Heart left ventricle (tissue), 16 donors: ENCODE results near the gene GNAT3. TPM values are rescaled to one million over a fixed set of nuclear protein-coding genes. Genes with fewer than 3 reads are reported as not detected.

Experiments
- ATAC-seq, 4 donors: fragments of 200-7000 bp; cut with Tn5 transposase; one replicate each; pipeline ENCODE4 v1.9.1; 2020 to 2022; ENCODE audit warnings: moderate library complexity in 4 of 4, mild to moderate bottlenecking in 3 of 4, moderate number of reproducible peaks in 1 of 4
- DNase-seq, 5 donors: peaks; one replicate each; pipeline ENCODE4 v3.0.0-alpha.2; 2020
- H3K27ac ChIP-seq, 12 donors: fragments of 200-600 bp; sonication (generic) in 4 of 12; one replicate each; pipeline versions ENCODE4 v1.5.0 to v1.8.0; 2016 to 2022; ENCODE audit warnings: mild to moderate bottlenecking in 2 of 12
- H3K27me3 ChIP-seq, 9 donors: fragments of 200-600 bp; sonication (generic) in 2 of 9; one replicate each; pipeline versions ENCODE4 v1.5.1 to v1.8.0; 2016 to 2022; ENCODE audit warnings: mild to moderate bottlenecking in 3 of 9
- H3K36me3 ChIP-seq, 9 donors: fragments of 200-600 bp; sonication (generic) in 2 of 9; one replicate each; pipeline versions ENCODE4 v1.5.0 to v1.8.0; 2018 to 2022; ENCODE audit warnings: mild to moderate bottlenecking in 2 of 9
- H3K4me1 ChIP-seq, 12 donors: fragments of 200-600 bp; sonication (generic) in 4 of 12; one replicate each; pipeline versions ENCODE4 v1.5.0 to v1.8.0; 2016 to 2022; ENCODE audit warnings: mild to moderate bottlenecking in 3 of 12
- H3K4me3 ChIP-seq, 12 donors: fragments of 200-600 bp; sonication (generic) in 4 of 12; one replicate each; pipeline versions ENCODE4 v1.5.0 to v1.8.0; 2017 to 2022; ENCODE audit warnings: mild to moderate bottlenecking in 9 of 12, moderate library complexity in 4 of 12
- H3K9me3 ChIP-seq, 12 donors: fragments of 200-600 bp; sonication (generic) in 4 of 12; one replicate each; pipeline versions ENCODE4 v1.5.0 to v1.8.0; 2016 to 2022; ENCODE audit warnings: mild to moderate bottlenecking in 1 of 12
- POLR2A ChIP-seq, 2 donors: fragments of 450-650 bp; IDR thresholded peaks; one replicate each; pipeline ENCODE4 v1.6.1; 2017; ENCODE audit warnings: antibody characterized with exemption in 2 of 2, mild to moderate bottlenecking in 2 of 2, moderate library complexity in 2 of 2
- WGBS, 4 donors: extraction: QIAGEN DNeasy Blood & Tissue Kit in 2 of 4; methylation state at CpG; one replicate each; pipeline versions ENCODE4 v1.1.5 to v1.1.7; 2013 to 2018; 5-methylcytosine and 5-hydroxymethylcytosine counted together
- intact Hi-C, 10 donors: fragments of 100-400 bp; cut with DNase I; formaldehyde crosslinking; loops; one replicate each; pipeline versions ENCODE4 v1.11.1 to v1.14.2; 2022
- polyA plus RNA-seq, 2 donors: library from polyadenylated mRNA; stranded (reverse); fragments of 200-250 nt; gene quantifications; one replicate each; pipeline ENCODE4 v1.2.3, GENCODE V29; 2013
- total RNA-seq, 9 donors: library from RNA; depleted of rRNA in 2 of 9; stranded (reverse); fragments of >200 nt in 2 of 9; fragmentation: NEBNext Ultra II Directional in 3 of 9; extraction: Animal tissue kit (Norgen Biotek cat#: 25700) in 3 of 9; gene quantifications; one replicate each; pipeline versions ENCODE4 v1.1.0 to v1.2.4, GENCODE V29; 2016 to 2023
- TF ChIP-seq, protein P1 (sequence below), 12 donors: fragments of 200-600 bp; sonication (generic) in 4 of 12; IDR thresholded peaks; one replicate each; pipeline versions ENCODE4 v1.5.0 to v1.8.0; 2018 to 2022; ENCODE audit warnings: antibody characterized with exemption in 12 of 12, mild to moderate bottlenecking in 5 of 12
- donor health status: ischemic (EF 13 %, LVEDD 7.1; RV severe dilation, severe dysfunction).
- donor health status: healthy with polysubstance abuse.
- donor health status: DM: no; HTN: yes; CAD: no.
- donor health status: DM: no; HTN: no; CAD: no.
- donor health status: ischemic (EF 25% LVEDD 6.9; RV normal size, moderate dysfunction).
- donor health status: ischemic (EF 25% LVEDD 5.7; RV mildly dilated, moderate dysfunction).
- donor health status: healthy.
- donor health status: DM: yes; HTN: yes; CAD: no.
- donor health status: ischemic (EF 35%, LVEDD 5.7; RV mildly dilated, moderate dysfunction).
- donor health status: nonischemic (EF 11% LVEDD 7.7; RV severe dilation, severe dysfunction).
- donor health status: DM: yes; HTN: yes; CAD: no.
- donor health status: PGD.
- donor health status: ischemic (EF 29% LVEDD 5.4; RV normal size, mild dysfunction).
- donor health status: nonischemic (EF 23%, LVEDD 6.1; RV moderate dilation, normal function).

The GNAT3 gene
- total and polyA plus RNA-seq, 11 donors, result not detected

GRCh38 chr7:80499350-80499953 lies 12.4 kb downstream of the GNAT3 start:
- H3K4me1 ChIP-seq, result peaks cover 3 to 42% (median 26%) of the 10 kb centered on the region in 12 donors
- H3K27ac ChIP-seq, result peak overlapping the region; percentile 18 to 83 (median 70)
- no peaks in the 10 kb centered on the region for H3K9me3 ChIP-seq
- no peaks in the 10 kb centered on the region for H3K27me3 ChIP-seq
- intact Hi-C loops, result loop anchor here in 1 of 10 donors (5.0 kb wide), 1 partner anchor 143 kb away; no protein-coding TSS in a partner anchor
- peak in 4 of 5 donors; percentile 36 to 72 (median 40) for DNase-seq
- WGBS, 4 donors, result 31 to 61% (median 38%) methylated on average over 1 of the region's 1 CpG
- no peak for TF ChIP-seq POLR2A (IDR thresholded peaks at IDR 0.05)
- H3K36me3 ChIP-seq, result no peaks in the 10 kb centered on the region
- ATAC-seq, result peak; percentile 80 to 93 (median 84)
- no peak overlapping the region for H3K4me3 ChIP-seq

DNA sequence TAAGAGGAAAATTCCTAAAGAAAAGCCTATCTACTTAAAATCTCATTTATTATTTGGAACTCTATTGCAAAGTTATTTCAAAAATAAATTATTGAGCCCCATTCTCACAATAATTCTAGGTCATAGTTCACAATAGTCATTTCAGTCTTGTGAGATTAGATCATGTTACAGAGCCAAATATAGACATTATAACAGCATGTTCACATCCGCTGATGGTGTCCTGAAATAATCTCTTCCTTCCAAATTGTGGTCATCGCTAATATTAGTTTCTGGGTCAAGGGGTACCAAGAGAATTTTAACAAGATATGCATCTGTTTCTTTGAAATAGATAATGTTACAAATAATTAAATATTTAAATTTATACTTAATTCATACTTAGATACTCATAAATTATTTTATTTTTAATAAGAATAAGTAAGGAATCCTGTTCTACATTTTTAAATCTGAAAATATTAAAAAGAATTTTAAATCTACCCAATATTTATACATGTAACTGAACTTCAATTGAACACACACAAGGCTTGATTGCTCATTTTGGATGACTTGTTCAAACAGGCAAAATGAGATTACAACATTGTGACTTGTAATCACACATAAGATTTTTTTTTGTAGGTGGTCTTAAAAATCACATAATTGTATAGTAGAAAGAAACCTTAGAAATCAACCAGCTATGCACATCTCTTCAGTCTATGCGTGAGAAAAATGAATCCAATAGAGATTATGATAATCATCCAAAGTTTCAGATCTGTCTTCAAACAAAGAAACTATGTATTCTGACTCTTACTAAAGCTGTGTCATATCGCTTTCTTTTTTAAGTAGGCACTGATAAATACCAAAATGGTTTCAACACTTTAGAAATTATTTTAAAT lies 13.1 kb downstream of the GNAT3 start:
- Histone ChIP-seq H3K27me3 (no peaks in the 10 kb centered on the region), H3K27ac (peak overlapping the region; percentile 37 to 83 (median 70)), H3K4me3 (no peak overlapping the region), H3K36me3 (no peaks in the 10 kb centered on the region), H3K4me1 (peaks cover 3 to 42% (median 26%) of the 10 kb centered on the region in 12 donors), H3K9me3 (no peaks in the 10 kb centered on the region)
- ATAC-seq (peak; percentile 78 to 92 (median 90)), DNase-seq (no peak)
- TF ChIP-seq POLR2A (IDR thresholded peaks at IDR 0.05), result no peak
- TF ChIP-seq, protein P1, sequence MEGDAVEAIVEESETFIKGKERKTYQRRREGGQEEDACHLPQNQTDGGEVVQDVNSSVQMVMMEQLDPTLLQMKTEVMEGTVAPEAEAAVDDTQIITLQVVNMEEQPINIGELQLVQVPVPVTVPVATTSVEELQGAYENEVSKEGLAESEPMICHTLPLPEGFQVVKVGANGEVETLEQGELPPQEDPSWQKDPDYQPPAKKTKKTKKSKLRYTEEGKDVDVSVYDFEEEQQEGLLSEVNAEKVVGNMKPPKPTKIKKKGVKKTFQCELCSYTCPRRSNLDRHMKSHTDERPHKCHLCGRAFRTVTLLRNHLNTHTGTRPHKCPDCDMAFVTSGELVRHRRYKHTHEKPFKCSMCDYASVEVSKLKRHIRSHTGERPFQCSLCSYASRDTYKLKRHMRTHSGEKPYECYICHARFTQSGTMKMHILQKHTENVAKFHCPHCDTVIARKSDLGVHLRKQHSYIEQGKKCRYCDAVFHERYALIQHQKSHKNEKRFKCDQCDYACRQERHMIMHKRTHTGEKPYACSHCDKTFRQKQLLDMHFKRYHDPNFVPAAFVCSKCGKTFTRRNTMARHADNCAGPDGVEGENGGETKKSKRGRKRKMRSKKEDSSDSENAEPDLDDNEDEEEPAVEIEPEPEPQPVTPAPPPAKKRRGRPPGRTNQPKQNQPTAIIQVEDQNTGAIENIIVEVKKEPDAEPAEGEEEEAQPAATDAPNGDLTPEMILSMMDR (IDR thresholded peaks at IDR 0.05), result no peak
- intact Hi-C loops, result loop anchor here in 1 of 10 donors (5.0 kb wide), 1 partner anchor 144 kb away; no protein-coding TSS in a partner anchor
- WGBS, 4 donors, result 19 to 28% (median 21%) methylated on average over 4 of the region's 4 CpGs

DNA sequence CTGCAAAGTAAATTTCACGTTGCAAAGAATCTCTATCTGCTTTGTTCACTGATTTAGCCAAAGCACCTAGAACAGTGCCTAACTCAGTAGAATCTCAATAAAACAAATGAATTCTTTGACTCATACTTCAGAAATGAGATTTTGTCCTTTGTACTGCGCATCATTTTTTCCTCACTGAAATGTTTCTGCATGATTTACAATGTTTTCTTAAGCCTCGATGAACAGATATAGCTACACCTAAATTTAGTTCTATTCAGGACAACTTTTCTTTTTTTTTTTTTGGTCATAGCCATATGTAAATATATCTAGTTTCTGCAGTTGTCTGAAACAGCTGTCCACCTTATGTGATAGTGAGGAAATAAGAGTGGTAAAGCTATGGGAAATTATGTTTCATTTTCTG lies 15.3 kb downstream of the GNAT3 start:
- Histone ChIP-seq H3K27ac (peak overlapping the region in 1 of 12 donors; percentile 1), H3K4me3 (no peak overlapping the region), H3K27me3 (no peaks in the 10 kb centered on the region), H3K4me1 (peaks cover 3 to 42% (median 26%) of the 10 kb centered on the region in 12 donors), H3K36me3 (no peaks in the 10 kb centered on the region), H3K9me3 (no peaks in the 10 kb centered on the region)
- WGBS, 4 donors, result 83 to 90% (median 87%) methylated on average over 3 of the region's 3 CpGs
- TF ChIP-seq, protein P1 (IDR thresholded peaks at IDR 0.05), result no peak
- no peak for TF ChIP-seq POLR2A (IDR thresholded peaks at IDR 0.05)
- ATAC-seq, result no peak
- intact Hi-C loops, result loop anchor here in 1 of 10 donors (5.0 kb wide), 1 partner anchor 146 kb away; no protein-coding TSS in a partner anchor
- DNase-seq, result no peak

DNA sequence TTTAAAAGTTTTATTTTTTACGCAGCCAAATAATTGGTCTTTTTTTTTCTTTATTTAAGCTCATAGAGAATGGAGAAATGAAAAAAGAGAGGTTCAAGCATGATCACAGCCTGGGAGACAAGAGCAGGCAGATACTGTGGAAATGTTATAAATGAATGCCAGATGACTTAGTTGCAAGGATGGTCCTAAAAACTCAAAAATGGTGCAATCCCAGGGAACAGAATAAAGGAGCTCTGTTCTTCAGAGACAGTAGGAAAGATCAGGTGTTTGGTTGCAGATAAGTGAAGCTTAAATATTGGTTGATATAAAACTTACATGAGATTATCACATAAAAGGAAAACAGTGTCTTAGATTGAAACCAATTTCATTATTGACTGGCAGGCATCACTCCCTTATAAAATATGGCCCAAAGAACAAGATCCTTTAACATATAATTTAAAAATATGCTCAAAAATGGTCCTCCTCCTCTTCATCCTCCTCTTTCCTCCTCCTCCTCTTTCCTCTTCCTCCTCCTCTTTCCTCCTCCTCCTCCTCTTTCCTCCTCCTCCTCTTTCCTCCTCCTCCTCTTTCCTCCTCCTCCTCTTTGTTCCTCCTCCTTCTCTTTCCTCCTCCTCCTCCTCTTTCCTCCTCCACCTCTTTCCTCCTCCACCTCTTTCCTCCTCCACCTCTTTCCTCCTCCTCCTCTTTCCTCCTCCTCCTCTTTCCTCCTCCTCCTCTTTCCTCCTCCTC lies 18.6 kb downstream of the GNAT3 start:
- Histone ChIP-seq H3K9me3 (no peaks in the 10 kb centered on the region), H3K27ac (no peak overlapping the region), H3K4me1 (peaks cover 3 to 28% (median 11%) of the 10 kb centered on the region in 12 donors), H3K27me3 (no peaks in the 10 kb centered on the region), H3K4me3 (no peak overlapping the region), H3K36me3 (no peaks in the 10 kb centered on the region)
- TF ChIP-seq, protein P1 (IDR thresholded peaks at IDR 0.05), result no peak
- no peak for TF ChIP-seq POLR2A (IDR thresholded peaks at IDR 0.05)
- intact Hi-C loops, result no loop called here
- DNase-seq (no peak), ATAC-seq (no peak)
- WGBS, 4 donors, result 94 to 100% (median 98%) methylated on average over 1 of the region's 1 CpG
